Liver (tissue), 3 donors: Measurements from ENCODE around the gene B4GALT5.
"Not testable (repeated sequence)": the region's sequence is repeated elsewhere in the genome, so short reads cannot be mapped to it uniquely, and the experiment has no call there.

Experiments used
- CTCF ChIP-seq: fragments of 150-350 bp; IDR thresholded peaks from 2 replicates; pipeline ENCODE4 v1.5.1; 2017; ENCODE audit warnings: improper control_type of control experiment, low read depth, low read length; ENCODE audit not compliant: missing input control
- EGR1 ChIP-seq, 2 donors: IDR thresholded peaks; 2 replicates each; pipeline ENCODE4 v1.6.1; 2016 to 2018; ENCODE audit warnings: antibody characterized with exemption in 2 of 2, low read depth in 2 of 2
- FOXA1 ChIP-seq: IDR thresholded peaks from 2 replicates; pipeline ENCODE4 v1.6.1; 2016; ENCODE audit warnings: antibody characterized with exemption
- JUND ChIP-seq, 2 donors: IDR thresholded peaks; 2 replicates each; pipeline ENCODE4 v1.6.1; 2016; ENCODE audit warnings: antibody characterized with exemption in 2 of 2
- RAD21 ChIP-seq, 2 donors: IDR thresholded peaks; 2 replicates each; pipeline ENCODE4 v1.6.1; 2016; ENCODE audit warnings: antibody characterized with exemption in 2 of 2, mild to moderate bottlenecking in 2 of 2
- SP1 ChIP-seq: IDR thresholded peaks from 2 replicates; pipeline ENCODE4 v1.6.1; 2018; ENCODE audit warnings: antibody characterized with exemption, mild to moderate bottlenecking
- TAF1 ChIP-seq: conservative IDR thresholded peaks from 2 replicates; pipeline ENCODE4 v1.6.1; 2016; ENCODE audit warnings: antibody characterized with exemption, mild to moderate bottlenecking
- YY1 ChIP-seq: IDR thresholded peaks from 2 replicates; pipeline ENCODE4 v1.6.1; 2016; ENCODE audit warnings: antibody characterized with exemption, mild to moderate bottlenecking
- ZBTB33 ChIP-seq: IDR thresholded peaks from 2 replicates; pipeline ENCODE4 v1.6.1; 2016; ENCODE audit warnings: antibody characterized with exemption
- TF ChIP-seq, protein P1 (sequence below): IDR thresholded peaks from 2 replicates; pipeline ENCODE4 v1.6.1; 2016; ENCODE audit warnings: antibody characterized with exemption
- TF ChIP-seq, protein P2 (sequence below): IDR thresholded peaks from 2 replicates; pipeline ENCODE4 v1.6.1; 2016; ENCODE audit warnings: antibody characterized with exemption, mild to moderate bottlenecking
- TF ChIP-seq, protein P3 (sequence below): IDR thresholded peaks from 2 replicates; pipeline ENCODE4 v1.6.1; 2016; ENCODE audit warnings: antibody characterized with exemption
- donor health status: healthy.
- donor health status: healthy.

DNA sequence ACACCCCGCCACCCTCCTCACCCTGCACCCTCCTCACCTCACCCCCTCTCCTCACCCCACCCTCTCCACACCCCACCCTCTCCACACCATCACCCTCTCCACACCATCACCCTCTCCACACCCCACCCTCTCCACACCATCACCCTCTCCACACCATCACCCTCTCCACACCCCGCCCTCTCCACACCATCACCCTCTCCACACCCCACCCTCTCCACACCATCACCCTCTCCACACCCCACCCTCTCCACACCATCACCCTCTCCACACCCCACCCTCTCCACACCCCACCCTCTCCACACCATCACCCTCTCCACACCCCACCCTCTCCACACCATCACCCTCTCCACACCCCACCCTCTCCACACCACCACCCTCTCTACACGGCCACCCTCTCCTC is 96.3 kb downstream of the B4GALT5 start:
- TF ChIP-seq CTCF; FOXA1; ZBTB33; RAD21 (IDR thresholded peaks at IDR 0.05); SP1; EGR1 (IDR thresholded peaks at IDR 0.05; ENCODE audit: low read depth in 2 of 2); TAF1; JUND (IDR thresholded peaks at IDR 0.05); YY1: not testable (repeated sequence)
- TF ChIP-seq, protein P1, sequence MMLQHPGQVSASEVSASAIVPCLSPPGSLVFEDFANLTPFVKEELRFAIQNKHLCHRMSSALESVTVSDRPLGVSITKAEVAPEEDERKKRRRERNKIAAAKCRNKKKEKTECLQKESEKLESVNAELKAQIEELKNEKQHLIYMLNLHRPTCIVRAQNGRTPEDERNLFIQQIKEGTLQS, result not testable (repeated sequence)
- TF ChIP-seq, protein P2, sequence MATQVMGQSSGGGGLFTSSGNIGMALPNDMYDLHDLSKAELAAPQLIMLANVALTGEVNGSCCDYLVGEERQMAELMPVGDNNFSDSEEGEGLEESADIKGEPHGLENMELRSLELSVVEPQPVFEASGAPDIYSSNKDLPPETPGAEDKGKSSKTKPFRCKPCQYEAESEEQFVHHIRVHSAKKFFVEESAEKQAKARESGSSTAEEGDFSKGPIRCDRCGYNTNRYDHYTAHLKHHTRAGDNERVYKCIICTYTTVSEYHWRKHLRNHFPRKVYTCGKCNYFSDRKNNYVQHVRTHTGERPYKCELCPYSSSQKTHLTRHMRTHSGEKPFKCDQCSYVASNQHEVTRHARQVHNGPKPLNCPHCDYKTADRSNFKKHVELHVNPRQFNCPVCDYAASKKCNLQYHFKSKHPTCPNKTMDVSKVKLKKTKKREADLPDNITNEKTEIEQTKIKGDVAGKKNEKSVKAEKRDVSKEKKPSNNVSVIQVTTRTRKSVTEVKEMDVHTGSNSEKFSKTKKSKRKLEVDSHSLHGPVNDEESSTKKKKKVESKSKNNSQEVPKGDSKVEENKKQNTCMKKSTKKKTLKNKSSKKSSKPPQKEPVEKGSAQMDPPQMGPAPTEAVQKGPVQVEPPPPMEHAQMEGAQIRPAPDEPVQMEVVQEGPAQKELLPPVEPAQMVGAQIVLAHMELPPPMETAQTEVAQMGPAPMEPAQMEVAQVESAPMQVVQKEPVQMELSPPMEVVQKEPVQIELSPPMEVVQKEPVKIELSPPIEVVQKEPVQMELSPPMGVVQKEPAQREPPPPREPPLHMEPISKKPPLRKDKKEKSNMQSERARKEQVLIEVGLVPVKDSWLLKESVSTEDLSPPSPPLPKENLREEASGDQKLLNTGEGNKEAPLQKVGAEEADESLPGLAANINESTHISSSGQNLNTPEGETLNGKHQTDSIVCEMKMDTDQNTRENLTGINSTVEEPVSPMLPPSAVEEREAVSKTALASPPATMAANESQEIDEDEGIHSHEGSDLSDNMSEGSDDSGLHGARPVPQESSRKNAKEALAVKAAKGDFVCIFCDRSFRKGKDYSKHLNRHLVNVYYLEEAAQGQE, result not testable (repeated sequence)
- TF ChIP-seq, protein P3, sequence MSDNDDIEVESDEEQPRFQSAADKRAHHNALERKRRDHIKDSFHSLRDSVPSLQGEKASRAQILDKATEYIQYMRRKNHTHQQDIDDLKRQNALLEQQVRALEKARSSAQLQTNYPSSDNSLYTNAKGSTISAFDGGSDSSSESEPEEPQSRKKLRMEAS, result not testable (repeated sequence)
